LNCAP (cell line): ENCODE data around the gene ACP7.

Source experiments
- CTCF ChIP-seq: fragments of 450-650 bp; IDR thresholded peaks from 2 replicates; pipeline ENCODE4 v1.5.1; 2017; ENCODE audit warnings: mild to moderate bottlenecking

ACP7 gene

GRCh38 chr19:39145180-39145953, 61.2 kb downstream of the ACP7 start:
- TF ChIP-seq CTCF: no peak

DNA sequence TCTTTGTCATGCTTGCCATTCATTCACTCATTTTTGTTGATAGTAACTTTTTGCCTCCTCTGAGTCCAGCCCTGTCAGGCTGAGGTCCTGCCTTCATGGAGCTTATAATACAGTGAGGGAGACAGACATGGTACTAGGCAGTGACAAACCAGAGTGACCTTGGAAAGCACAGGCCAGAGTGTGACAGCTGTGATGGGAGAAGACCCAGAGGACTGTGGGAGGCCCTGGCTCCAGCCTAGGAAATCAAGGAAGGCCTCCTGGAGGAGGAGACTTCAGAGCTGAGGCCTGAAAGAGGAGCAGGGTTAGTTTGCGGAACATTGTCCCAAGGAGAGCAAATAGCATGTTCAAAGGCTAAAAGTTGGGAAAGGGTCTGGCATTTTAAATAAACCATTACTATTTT, 61.9 kb downstream of the ACP7 start:
- TF ChIP-seq CTCF: no peak

DNA sequence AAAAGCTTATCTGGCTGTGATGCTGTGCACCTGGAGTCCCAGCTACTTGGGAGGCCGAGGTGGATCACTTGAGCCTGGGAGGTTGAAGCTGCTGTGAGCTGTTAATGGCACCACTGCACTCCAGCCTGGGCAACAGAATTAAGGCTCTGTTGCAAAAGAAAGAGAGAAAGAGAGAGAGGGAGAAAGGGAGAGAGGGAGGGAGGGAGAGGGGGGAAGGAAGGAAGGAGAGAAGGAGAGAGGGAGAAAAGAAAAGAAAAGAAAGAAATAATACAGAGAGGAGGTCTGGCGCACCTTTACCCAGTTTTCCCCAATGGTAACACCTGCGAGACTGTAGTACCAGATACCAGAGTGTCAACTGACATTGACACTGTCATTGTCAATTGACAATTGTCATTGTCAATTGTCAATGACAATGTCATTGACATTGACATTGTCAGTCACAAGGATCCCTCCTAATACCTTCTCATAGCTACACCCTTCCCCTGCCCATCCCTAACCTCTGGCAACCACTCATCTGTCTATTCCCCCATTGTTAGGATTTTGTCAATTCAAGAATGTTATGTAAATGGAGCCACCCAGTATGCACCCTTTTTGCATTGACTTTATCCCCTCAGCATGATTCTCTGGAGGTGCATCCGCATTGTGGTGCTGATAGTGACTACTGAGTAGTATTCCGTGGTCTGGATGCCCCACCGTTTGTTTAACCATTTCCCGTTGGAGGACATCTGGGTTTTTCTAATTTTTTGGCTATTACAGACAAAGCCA, 62.7 kb downstream of the ACP7 start:
- TF ChIP-seq CTCF: no peak

- no peak for TF ChIP-seq CTCF
Measured at GRCh38 chr19:39147480-39147879, 63.3 kb downstream of the ACP7 start.

GRCh38 chr19:39148939-39149529, 64.9 kb downstream of the ACP7 start:
- no peak for TF ChIP-seq CTCF

DNA sequence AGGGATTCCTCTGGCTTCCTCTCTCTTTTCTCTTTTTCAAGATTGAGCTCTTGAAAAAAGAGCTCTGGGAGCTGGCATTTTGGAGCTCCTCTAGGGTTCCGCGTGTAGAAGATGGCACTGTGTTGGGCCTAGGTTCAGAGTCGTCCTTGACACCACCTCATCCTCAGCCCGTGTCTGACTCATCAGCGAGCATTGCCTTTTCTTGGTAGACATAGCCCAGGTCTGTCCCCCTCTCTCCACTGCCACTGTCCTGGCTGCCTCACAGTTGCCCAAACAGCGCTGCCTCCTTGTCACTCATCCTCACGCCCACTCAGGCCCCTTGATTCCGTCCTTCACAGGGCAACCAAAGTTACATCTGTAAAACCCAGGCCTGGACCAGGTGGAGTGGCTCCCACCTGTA, 66.1 kb downstream of the ACP7 start:
- no peak for TF ChIP-seq CTCF

- no peak for TF ChIP-seq CTCF
Measured at GRCh38 chr19:39150807-39151600, 66.8 kb downstream of the ACP7 start.
